ENCODE data around the gene POLE2.

POLE2 gene

GRCh38 chr14:49653508-49653907 is 34.5 kb downstream of the POLE2 start:
- Histone ChIP-seq H3K79me2 (ENCODE audit: insufficient read depth, low read length) (no peaks in the 10 kb centered on the region), H3K4me2 (ENCODE audit: low read depth, low read length, poor library complexity, severe bottlenecking) (no peak overlapping the region), H3K4me1 (ENCODE audit: insufficient read depth, low read length, poor library complexity, severe bottlenecking) (no peaks in the 10 kb centered on the region), H2AFZ (ENCODE audit: low read length) (no peak overlapping the region), H3K9me2 (replicated peaks; ENCODE audit: low read depth, low read length) (no peaks in the 10 kb centered on the region), H3K9me3 (ENCODE audit: insufficient read depth, low read depth, low read length) (no peaks in the 10 kb centered on the region), H3F3A (ENCODE audit: low read depth) (no peaks in the 10 kb centered on the region), H3K36me3 (ENCODE audit: insufficient read depth, low read length) (peaks cover 30% of the 10 kb centered on the region; the same call in 1 of the 2 replicates), H3K27me3 (ENCODE audit: insufficient read depth, low read length, poor library complexity, severe bottlenecking) (no peaks in the 10 kb centered on the region), H3K9ac (ENCODE audit: low read depth, low read length, poor library complexity, severe bottlenecking) (no peak overlapping the region), H3K4me3 (ENCODE audit: low read length, poor library complexity, severe bottlenecking) (no peak overlapping the region), H4K20me1 (ENCODE audit: insufficient read depth, low read length, poor library complexity, severe bottlenecking) (no peaks in the 10 kb centered on the region)
- TF ChIP-seq CTCF (conservative IDR thresholded peaks at IDR 0.05; ENCODE audit: low read length) (no peak), EZH2phosphoT487 (IDR thresholded peaks at IDR 0.05; ENCODE audit: borderline replicate concordance) (no peak)

- Histone ChIP-seq H3K36me3 (ENCODE audit: insufficient read depth, low read length) (peaks cover 12% of the 10 kb centered on the region; the same call in 1 of the 2 replicates), H3K79me2 (ENCODE audit: insufficient read depth, low read length) (peaks cover 6% of the 10 kb centered on the region; the same call in 1 of the 2 replicates), H3K9me2 (replicated peaks; ENCODE audit: low read depth, low read length) (no peaks in the 10 kb centered on the region), H3K4me3 (ENCODE audit: low read length, poor library complexity, severe bottlenecking) (no peak overlapping the region), H3K9me3 (ENCODE audit: insufficient read depth, low read depth, low read length) (no peaks in the 10 kb centered on the region), H4K20me1 (ENCODE audit: insufficient read depth, low read length, poor library complexity, severe bottlenecking) (peaks cover under 1% of the 10 kb centered on the region), H3K4me2 (ENCODE audit: low read depth, low read length, poor library complexity, severe bottlenecking) (no peak overlapping the region), H2AFZ (ENCODE audit: low read length) (no peak overlapping the region), H3K9ac (ENCODE audit: low read depth, low read length, poor library complexity, severe bottlenecking) (no peak overlapping the region), H3F3A (ENCODE audit: low read depth) (no peaks in the 10 kb centered on the region; the same call in 1 of the 2 replicates), H3K4me1 (ENCODE audit: insufficient read depth, low read length, poor library complexity, severe bottlenecking) (peaks cover 10% of the 10 kb centered on the region), H3K27me3 (ENCODE audit: insufficient read depth, low read length, poor library complexity, severe bottlenecking) (no peaks in the 10 kb centered on the region)
- TF ChIP-seq CTCF (conservative IDR thresholded peaks at IDR 0.05; ENCODE audit: low read length) (no peak), EZH2phosphoT487 (IDR thresholded peaks at IDR 0.05; ENCODE audit: borderline replicate concordance) (no peak)
Measured at GRCh38 chr14:49642163-49642562, 45.9 kb downstream of the POLE2 start.

GRCh38 chr14:49641697-49642129 is 46.3 kb downstream of the POLE2 start:
- no peaks in the 10 kb centered on the region for H3K27me3 ChIP-seq (ENCODE audit: insufficient read depth, low read length, poor library complexity, severe bottlenecking)
- H2AFZ ChIP-seq (ENCODE audit: low read length) = no peak overlapping the region
- no peaks in the 10 kb centered on the region; the same call in 1 of the 2 replicates for H3F3A ChIP-seq (ENCODE audit: low read depth)
- no peaks in the 10 kb centered on the region for H3K9me3 ChIP-seq (ENCODE audit: insufficient read depth, low read depth, low read length)
- H4K20me1 ChIP-seq (ENCODE audit: insufficient read depth, low read length, poor library complexity, severe bottlenecking) = peaks cover 5% of the 10 kb centered on the region
- H3K9ac ChIP-seq (ENCODE audit: low read depth, low read length, poor library complexity, severe bottlenecking) = no peak overlapping the region
- no peak overlapping the region for H3K4me2 ChIP-seq (ENCODE audit: low read depth, low read length, poor library complexity, severe bottlenecking)
- no peak overlapping the region for H3K4me3 ChIP-seq (ENCODE audit: low read length, poor library complexity, severe bottlenecking)
- H3K79me2 ChIP-seq (ENCODE audit: insufficient read depth, low read length) = peaks cover 11% of the 10 kb centered on the region
- TF ChIP-seq CTCF (conservative IDR thresholded peaks at IDR 0.05; ENCODE audit: low read length) = no peak
- TF ChIP-seq EZH2phosphoT487 (IDR thresholded peaks at IDR 0.05; ENCODE audit: borderline replicate concordance) = no peak
- H3K9me2 ChIP-seq (replicated peaks; ENCODE audit: low read depth, low read length) = no peaks in the 10 kb centered on the region
- peaks cover 14% of the 10 kb centered on the region for H3K4me1 ChIP-seq (ENCODE audit: insufficient read depth, low read length, poor library complexity, severe bottlenecking)
- peaks cover 7% of the 10 kb centered on the region; the same call in 1 of the 2 replicates for H3K36me3 ChIP-seq (ENCODE audit: insufficient read depth, low read length)

Measured in Loucy (cell line).